H1 (cell line): ENCODE results near the gene NR3C2. TPM values are rescaled to one million over a fixed set of nuclear protein-coding genes. Genes with fewer than 3 reads are reported as not detected.

ENCODE experiments used
- CTCF ChIA-PET: fragments of 300-600 bp; sonication (Branson Sonifier 250); formaldehyde crosslinking; loops from one replicate; lab custom pipeline; 2021; ENCODE audit not compliant: partially characterized antibody; lab: Charles Lee
- POLR2A ChIA-PET: fragments of 300-600 bp; sonication (Branson Sonifier 250); formaldehyde crosslinking; loops from one replicate; lab custom pipeline; 2021; ENCODE audit warnings: inconsistent platforms; ENCODE audit not compliant: partially characterized antibody; lab: Charles Lee
- DNase-seq, 2 experiments: peaks; one replicate each; pipeline versions ENCODE4 v3.0.0 to v3.0.0-alpha.2; 2010 to 2022; ENCODE audit warnings: low spot score in 2 of 2, low read depth in 1 of 2, mixed read lengths in 1 of 2
- FAIRE-seq: peaks from 2 replicates; lab custom pipeline; 2011; peaks lifted over from hg19 to GRCh38; lab: Jason Lieb, UNC
- H2AFZ ChIP-seq: 2 replicates; pipeline ENCODE4 v1.8.1; 2012; ENCODE audit warnings: low read length, inconsistent platforms
- H2AK5ac ChIP-seq: 2 replicates; pipeline ENCODE4 v1.6.1; 2013; ENCODE audit warnings: low read depth, low read length
- H2BK120ac ChIP-seq: replicated peaks from 2 replicates; pipeline ENCODE3; 2013; ENCODE audit warnings: low read depth, low read length, inconsistent platforms
- H2BK12ac ChIP-seq: 2 replicates; pipeline ENCODE4 v1.6.1; 2013; ENCODE audit warnings: low read depth, low read length
- H2BK15ac ChIP-seq: 2 replicates; pipeline ENCODE4 v1.6.1; 2013; ENCODE audit warnings: low read length
- H2BK20ac ChIP-seq: 2 replicates; pipeline ENCODE4 v1.6.1; 2013; ENCODE audit warnings: low read length
- H2BK5ac ChIP-seq: 2 replicates; pipeline ENCODE4 v1.6.1; 2013; ENCODE audit warnings: low read depth, low read length
- H3K14ac ChIP-seq: 2 replicates; pipeline ENCODE4 v1.6.1; 2013; ENCODE audit warnings: inconsistent platforms; ENCODE audit not compliant: insufficient read length
- H3K18ac ChIP-seq: 2 replicates; pipeline ENCODE4 v1.6.1; 2013; ENCODE audit warnings: low read length; ENCODE audit errors: extremely low read depth
- H3K23ac ChIP-seq: 2 replicates; pipeline ENCODE4 v1.6.1; 2013; ENCODE audit warnings: inconsistent platforms; ENCODE audit not compliant: insufficient read length
- H3K23me2 ChIP-seq: 2 replicates; pipeline ENCODE4 v1.6.1; 2013; ENCODE audit warnings: low read depth, low read length
- H3K27ac ChIP-seq: 2 replicates; pipeline ENCODE4 v1.6.1; 2011; ENCODE audit warnings: low read depth, low read length, inconsistent platforms
- H3K27me3 ChIP-seq, 4 experiments: replicated peaks in 1 of 4; 1 replicate in 1 of 4; 2 replicates in 3 of 4; pipeline versions ENCODE4 v1.6.1 to v1.8.1; 2011 to 2013; ENCODE audit warnings: low read length in 3 of 4, mild to moderate bottlenecking in 3 of 4, inconsistent platforms in 2 of 4, mixed read lengths in 2 of 4, moderate library complexity in 1 of 4; ENCODE audit not compliant: control insufficient read depth in 3 of 4, insufficient read depth in 3 of 4; ENCODE audit errors: extremely low read depth in 1 of 4
- H3K36me3 ChIP-seq, 4 experiments: 2 replicates each; pipeline versions ENCODE4 v1.6.1 to v1.8.1; 2011 to 2013; ENCODE audit warnings: mild to moderate bottlenecking in 4 of 4, low read length in 3 of 4, moderate library complexity in 2 of 4, control low read depth in 1 of 4, inconsistent platforms in 1 of 4; ENCODE audit not compliant: insufficient read depth in 4 of 4, control insufficient read depth in 2 of 4
- H3K4ac ChIP-seq: replicated peaks from 2 replicates; pipeline ENCODE3; 2013; ENCODE audit warnings: low read length, low read depth, mixed read lengths, inconsistent platforms; ENCODE audit not compliant: insufficient read length
- H3K4me1 ChIP-seq, 4 experiments: replicated peaks in 1 of 4; 1 replicate in 1 of 4; 2 replicates in 3 of 4; pipeline versions ENCODE4 v1.6.1 to v1.8.1; 2011 to 2013; ENCODE audit warnings: low read length in 3 of 4, inconsistent platforms in 2 of 4, mixed read lengths in 1 of 4; ENCODE audit not compliant: insufficient read depth in 4 of 4, control insufficient read depth in 3 of 4
- H3K4me2 ChIP-seq, 2 experiments: 2 replicates each; pipeline versions ENCODE4 v1.6.1 to v1.8.1; 2011 to 2013; ENCODE audit warnings: low read depth in 2 of 2, low read length in 2 of 2, control low read depth in 1 of 2, inconsistent platforms in 1 of 2, mild to moderate bottlenecking in 1 of 2; ENCODE audit not compliant: insufficient read depth in 1 of 2
- H3K4me3 ChIP-seq, 4 experiments: fragments of 200-600, 300-600 bp in 1 of 4; sonication (generic), shearing (Covaris generic), sonication (Bioruptor Twin) in 1 of 4; 2 replicates each; pipeline versions ENCODE4 v1.5.1 to v1.8.1; 2011 to 2016; ENCODE audit warnings: low read length in 4 of 4, low read depth in 3 of 4, control low read depth in 2 of 4, inconsistent platforms in 2 of 4, mild to moderate bottlenecking in 2 of 4, mixed read lengths in 1 of 4, moderate library complexity in 1 of 4; ENCODE audit not compliant: insufficient read depth in 2 of 4; ENCODE audit errors: extremely low read depth in 1 of 4
- H3K56ac ChIP-seq: replicated peaks from 2 replicates; pipeline ENCODE3; 2013; ENCODE audit warnings: low read depth, mild to moderate bottlenecking, mixed read lengths, low read length, inconsistent platforms; ENCODE audit not compliant: insufficient read length
- H3K79me1 ChIP-seq: 2 replicates; pipeline ENCODE4 v1.6.1; 2013; ENCODE audit warnings: low read depth, low read length, control low read depth
- H3K79me2 ChIP-seq, 2 experiments: 2 replicates each; pipeline versions ENCODE4 v1.6.1 to v1.8.1; 2012 to 2013; ENCODE audit warnings: low read length in 2 of 2, mild to moderate bottlenecking in 2 of 2, inconsistent platforms in 1 of 2; ENCODE audit not compliant: insufficient read depth in 2 of 2, control insufficient read depth in 1 of 2
- H3K9ac ChIP-seq, 4 experiments: replicated peaks in 1 of 4; 1 replicate in 1 of 4; 2 replicates in 3 of 4; pipeline versions ENCODE4 v1.6.1 to v1.8.1; 2011 to 2013; ENCODE audit warnings: low read depth in 3 of 4, low read length in 3 of 4, control low read depth in 2 of 4, mild to moderate bottlenecking in 2 of 4, moderate library complexity in 2 of 4, inconsistent platforms in 1 of 4; ENCODE audit errors: extremely low read depth in 1 of 4
- H3K9me3 ChIP-seq, 2 experiments: 2 replicates each; pipeline versions ENCODE4 v1.6.1 to v1.8.1; 2012 to 2013; ENCODE audit warnings: mild to moderate bottlenecking in 2 of 2, moderate library complexity in 2 of 2, control low read depth in 1 of 2, inconsistent platforms in 1 of 2, low read depth in 1 of 2, low read length in 1 of 2, mixed read lengths in 1 of 2; ENCODE audit not compliant: insufficient read depth in 2 of 2
- H4K20me1 ChIP-seq, 2 experiments: replicated peaks in 1 of 2; 2 replicates each; pipeline versions ENCODE3 to v1.8.1; 2011 to 2013; ENCODE audit warnings: inconsistent platforms in 2 of 2, low read length in 2 of 2, mild to moderate bottlenecking in 1 of 2; ENCODE audit not compliant: insufficient read depth in 2 of 2, control insufficient read depth in 1 of 2
- H4K5ac ChIP-seq: 2 replicates; pipeline ENCODE4 v1.6.1; 2013; ENCODE audit warnings: low read length, low read depth, mixed read lengths, inconsistent platforms; ENCODE audit not compliant: insufficient read length
- H4K8ac ChIP-seq: 2 replicates; pipeline ENCODE4 v1.8.0; 2013; ENCODE audit warnings: mild to moderate bottlenecking, moderate library complexity, low read length, inconsistent platforms; ENCODE audit not compliant: insufficient read depth; ENCODE audit errors: extremely low read depth
- H4K91ac ChIP-seq: replicated peaks from 2 replicates; pipeline ENCODE3; 2013; ENCODE audit warnings: low read length, mixed read lengths, inconsistent platforms; ENCODE audit not compliant: insufficient read length
- CBX5 ChIP-seq: fragments of 300-800, 300-1000 bp; sonication (generic); IDR thresholded peaks from 2 replicates; pipeline ENCODE4 v1.7.1; 2016; ENCODE audit warnings: antibody characterized with exemption, low read length, low read depth
- FOSL1 ChIP-seq: IDR thresholded peaks from 2 replicates; pipeline ENCODE4 v1.6.1; 2011; ENCODE audit warnings: mild to moderate bottlenecking, low read depth, low read length, moderate library complexity; ENCODE audit not compliant: insufficient read depth
- GTF2F1 ChIP-seq: IDR thresholded peaks from 2 replicates; pipeline ENCODE4 v1.6.1; 2012; ENCODE audit warnings: low read depth, low read length, improper control_type of control experiment, borderline replicate concordance
- RFX5 ChIP-seq: IDR thresholded peaks from 2 replicates; pipeline ENCODE4 v1.6.1; 2011; ENCODE audit warnings: low read depth, low read length, improper control_type of control experiment, borderline replicate concordance
- SIX5 ChIP-seq: IDR thresholded peaks from 2 replicates; pipeline ENCODE4 v1.6.1; 2011; ENCODE audit warnings: mild to moderate bottlenecking, low read depth, low read length
- TBP ChIP-seq: IDR thresholded peaks from 2 replicates; pipeline ENCODE4 v1.6.1; 2011; ENCODE audit warnings: low read depth, low read length, improper control_type of control experiment
- WGBS, 2 experiments: shearing (Covaris generic) in 1 of 2; methylation state at CpG; one replicate each; pipeline versions ENCODE4 v1.1.6 to v1.1.7; 2013 to 2015; ENCODE audit warnings: low lambda C conversion rate in 2 of 2, mixed read lengths in 2 of 2, inconsistent platforms in 1 of 2, low coverage in 1 of 2, missing lambda C conversion rate in 1 of 2; ENCODE audit not compliant: insufficient replicate concordance in 2 of 2, insufficient coverage in 1 of 2, insufficient read length in 1 of 2; ENCODE audit errors: extremely low coverage in 1 of 2, missing lambda C conversion rate in 1 of 2; 5-methylcytosine and 5-hydroxymethylcytosine counted together
- polyA plus RNA-seq, 7 experiments: library from polyadenylated mRNA; depleted of rRNA in 3 of 7; stranded (reverse) in 5 of 7; unstranded in 2 of 7; fragments of >200 nt in 5 of 7; fragments of 200-250 nt in 2 of 7; gene quantifications; 1 replicate in 5 of 7; 2 replicates in 1 of 7; 4 replicates in 1 of 7; pipeline versions ENCODE4 v1.2.1 to v1.2.3, GENCODE V29; 2011 to 2013; ENCODE audit warnings: missing spikeins in 2 of 7, mixed read lengths in 2 of 7
- total RNA-seq: library from RNA; stranded (reverse); fragmentation: NEBNext Ultra II Directional; extraction: Animal tissue kit (Norgen Biotek cat#: 25700); gene quantifications from 2 replicates; pipeline ENCODE4 v1.2.1, GENCODE V29; 2021
- TF ChIP-seq, protein P1 (sequence below): IDR thresholded peaks from 2 replicates; pipeline ENCODE4 v1.6.1; 2012; ENCODE audit warnings: inconsistent platforms

Gene NR3C2
- total and polyA plus RNA-seq, 2 of the 8 experiments (the other 6 are each of a cell fraction or from before 2014, with no cell fraction given): 0.80 to 3.9 TPM

- Histone ChIP-seq H4K5ac (no peak overlapping the region), H3K14ac (no peak overlapping the region), H3K79me1 (no peaks in the 10 kb centered on the region), H3K27ac (no peak overlapping the region), H3K27me3 (no peaks in the 10 kb centered on the region), H2AFZ (no peak overlapping the region), H2AK5ac (no peak overlapping the region), H3K23me2 (no peaks in the 10 kb centered on the region), H4K20me1 (no peaks in the 10 kb centered on the region), H3K36me3 (no peaks in the 10 kb centered on the region), H2BK120ac (no peak overlapping the region), H3K4me1 (peaks cover 0 to 7% (median 4%) of the 10 kb centered on the region in 4 experiments; a peak in 3 of 7 replicates), H2BK5ac (no peak overlapping the region), H3K4ac (no peak overlapping the region), H3K4me3 (no peak overlapping the region), H3K56ac (no peak overlapping the region), H4K91ac (no peak overlapping the region), H3K18ac (no peak overlapping the region), H3K79me2 (no peaks in the 10 kb centered on the region), H4K8ac (no peak overlapping the region), H3K23ac (no peak overlapping the region), H2BK15ac (no peak overlapping the region), H2BK20ac (no peak overlapping the region), H3K9me3 (no peaks in the 10 kb centered on the region), H2BK12ac (no peak overlapping the region), H3K9ac (no peak overlapping the region), H3K4me2 (no peak overlapping the region)
- FAIRE-seq: no peak
- no peak for DNase-seq
- no peak for TF ChIP-seq FOSL1
- TF ChIP-seq, protein P1, sequence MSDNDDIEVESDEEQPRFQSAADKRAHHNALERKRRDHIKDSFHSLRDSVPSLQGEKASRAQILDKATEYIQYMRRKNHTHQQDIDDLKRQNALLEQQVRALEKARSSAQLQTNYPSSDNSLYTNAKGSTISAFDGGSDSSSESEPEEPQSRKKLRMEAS: no peak
- TF ChIP-seq GTF2F1: no peak
- no peak for TF ChIP-seq CBX5
- TF ChIP-seq TBP: no peak
- TF ChIP-seq RFX5: no peak
- no peak for TF ChIP-seq SIX5
- ChIA-PET POLR2A (no interaction called here), CTCF (interaction anchor here (0.6 to 1.3 kb wide), 9 partner anchors 36 to 773 kb away, joined by 3 to 4 read pairs (median 3); no protein-coding TSS in a partner anchor)
- 93% methylated on average over 10 of the region's 10 CpGs; no CpG with 5 or more reads in 1 of the 2 experiments for whole genome bisulfite sequencing, 2 experiments
Observed at GRCh38 chr4:148059617-148060180, 382.5 kb downstream of the NR3C2 start.
